Astrocyte (in vitro differentiated cells and primary cell): ENCODE data around the gene GNG12.

Experiments
- CTCF ChIP-seq: IDR thresholded peaks from 2 replicates; pipeline ENCODE4 v1.5.1; 2011; ENCODE audit warnings: low read depth, mild to moderate bottlenecking, inconsistent platforms, low read length, moderate library complexity; ENCODE audit not compliant: insufficient read depth
- EZH2 ChIP-seq: IDR thresholded peaks from 2 replicates; pipeline ENCODE4 v1.6.1; 2012; ENCODE audit warnings: mild to moderate bottlenecking, low read length, inconsistent platforms; ENCODE audit not compliant: insufficient read depth

GRCh38 chr1:67750691-67751054 lies 82.6 kb downstream of the GNG12 start:
- TF ChIP-seq CTCF (no peak), EZH2 (no peak)
